Stimulated activated CD4-positive, alpha-beta T cell treated with anti-CD3 and anti-CD28 coated beads, Interleukin-12 subunit alpha, Interleukin-12 subunit beta, amount 100 ng/mL, for 48 hours (primary cell): ENCODE measurements around the gene DUSP21.
"Not testable (repeated sequence)": the region's sequence is repeated elsewhere in the genome, so short reads cannot be mapped to it uniquely, and the experiment has no call there.

Source experiments
- DNase-seq, 3 donors: peaks; one replicate each; pipeline ENCODE4 v3.0.0-alpha.2; 2020; ENCODE audit warnings: low read depth in 2 of 3, low spot score in 1 of 3

The DUSP21 gene

DNA sequence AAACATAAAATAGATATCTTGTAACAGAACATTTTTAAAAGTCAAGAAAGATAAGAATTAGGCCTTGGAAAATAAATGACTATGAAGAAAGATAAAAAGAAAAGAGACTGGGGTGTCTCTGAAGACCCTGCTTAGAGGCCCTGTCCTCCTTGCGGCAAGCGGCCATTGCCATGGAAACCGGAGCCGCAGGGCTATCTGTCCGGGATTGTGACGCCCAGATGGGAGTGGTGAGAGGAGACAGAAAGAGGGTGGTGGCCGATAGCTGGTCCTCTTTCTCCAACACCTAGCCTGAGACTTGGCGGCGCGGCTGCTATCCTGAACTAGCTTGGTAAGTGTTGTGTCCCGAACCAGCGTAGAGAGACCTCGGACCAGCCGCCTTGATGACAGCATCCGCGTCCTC is at the start of gene DUSP21:
Gene DUSP21, plus strand, starts transcription at position 269 of the 400 bp plus-strand sequence. Its CDS starts 112 bp downstream, at position 381.
- DNase-seq: no peak

DNA sequence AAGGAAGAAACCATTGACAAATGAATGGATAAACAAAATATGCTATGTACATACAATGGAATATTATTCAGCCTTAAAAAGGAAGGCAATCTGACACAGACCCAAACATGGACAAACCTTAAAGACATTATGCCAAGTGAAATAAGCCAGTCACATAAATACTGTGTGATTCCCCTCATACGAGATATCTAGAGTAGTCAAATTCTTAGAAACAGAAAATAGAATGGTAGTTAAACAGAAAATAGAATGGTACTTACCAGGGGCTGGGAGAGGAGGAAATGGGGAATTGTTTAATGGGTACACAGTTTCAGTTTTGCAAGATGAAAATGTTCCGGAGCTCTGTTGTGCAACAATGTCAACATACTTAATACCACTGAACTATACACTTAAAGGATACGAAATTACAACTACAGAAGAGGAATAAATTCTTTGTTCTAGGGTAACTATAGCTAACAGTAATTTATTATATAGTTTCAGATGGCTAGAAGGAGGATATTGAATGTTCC is 47.8 kb upstream of the DUSP21 start:
- no peak for DNase-seq

DNA sequence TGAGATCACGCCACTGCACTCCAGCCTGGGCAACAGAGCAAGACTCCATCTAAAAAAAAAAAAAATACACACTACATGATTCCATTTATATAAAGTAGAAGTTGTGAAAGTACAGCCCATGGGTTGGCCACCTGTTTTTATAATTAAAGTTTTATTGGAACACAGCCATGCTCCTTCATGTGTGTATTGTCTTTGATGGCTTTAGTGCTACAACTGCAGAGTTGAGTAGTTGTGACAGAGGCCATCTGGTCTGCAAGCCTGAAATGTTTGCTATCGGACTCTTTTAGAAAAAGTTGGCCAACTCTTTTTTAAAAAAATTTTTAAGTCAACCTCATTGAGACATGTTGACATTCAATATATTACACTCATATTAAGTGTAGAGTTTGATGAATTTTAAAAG is 41.2 kb upstream of the DUSP21 start:
- DNase-seq: no peak

DNA sequence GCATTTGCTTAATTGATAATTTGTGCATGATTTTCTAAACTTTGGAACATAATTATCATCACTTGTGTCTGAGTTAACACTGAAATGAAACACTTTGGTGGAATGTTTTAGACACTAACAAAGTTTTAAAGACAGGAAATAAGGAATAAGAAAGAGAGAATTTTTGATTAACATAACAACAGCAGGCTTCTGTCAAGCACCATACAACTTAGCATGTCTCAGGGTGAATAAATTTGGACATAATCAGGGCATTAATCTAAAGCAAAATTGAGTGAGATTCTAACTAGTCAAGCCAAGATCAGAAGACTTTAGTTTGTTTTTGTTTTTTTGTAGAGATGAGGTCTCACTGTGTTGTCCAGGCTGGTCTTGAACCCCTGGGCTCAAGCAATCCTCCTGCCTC is 28.1 kb upstream of the DUSP21 start:
- DNase-seq: no peak

DNA sequence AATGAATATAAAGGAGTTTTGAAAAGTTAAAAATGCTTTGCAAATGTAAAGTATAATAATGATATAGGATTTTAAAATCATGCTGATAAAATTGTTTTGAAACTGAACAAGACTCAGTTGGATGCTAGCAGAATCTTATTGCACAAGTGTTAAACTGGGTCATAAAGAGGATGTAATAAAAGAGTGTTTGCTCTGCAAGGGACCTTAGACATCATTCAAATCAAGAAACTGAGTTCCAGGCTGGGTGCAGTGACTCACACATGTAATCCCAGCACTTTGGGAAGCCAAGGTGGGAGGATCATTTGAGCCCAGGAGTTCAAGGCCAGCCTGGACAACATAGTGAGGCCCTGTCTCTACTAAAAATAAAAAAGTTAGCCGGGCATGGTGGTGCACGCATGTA is 27.5 kb upstream of the DUSP21 start:
- DNase-seq: no peak

DNA sequence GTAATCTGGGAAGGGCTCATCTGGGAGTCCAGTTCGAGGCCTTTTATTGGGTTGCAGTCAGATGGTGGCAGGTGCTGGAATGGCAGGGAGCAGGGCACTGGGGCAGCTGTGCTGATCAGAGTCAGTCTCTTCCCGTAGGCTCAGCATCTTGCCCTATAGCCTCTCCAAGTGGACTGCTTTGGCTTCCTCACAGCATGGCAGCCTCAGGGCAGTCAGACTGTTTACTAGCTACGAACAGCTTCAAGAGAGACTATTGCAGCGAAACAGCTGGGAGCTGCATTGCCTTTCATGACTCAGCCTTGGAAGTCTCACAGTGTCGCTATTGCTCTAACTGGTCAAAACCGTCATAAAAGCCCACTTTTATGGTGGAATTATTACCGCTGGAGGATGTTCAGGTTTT is 26.8 kb upstream of the DUSP21 start:
- DNase-seq: no peak

DNA sequence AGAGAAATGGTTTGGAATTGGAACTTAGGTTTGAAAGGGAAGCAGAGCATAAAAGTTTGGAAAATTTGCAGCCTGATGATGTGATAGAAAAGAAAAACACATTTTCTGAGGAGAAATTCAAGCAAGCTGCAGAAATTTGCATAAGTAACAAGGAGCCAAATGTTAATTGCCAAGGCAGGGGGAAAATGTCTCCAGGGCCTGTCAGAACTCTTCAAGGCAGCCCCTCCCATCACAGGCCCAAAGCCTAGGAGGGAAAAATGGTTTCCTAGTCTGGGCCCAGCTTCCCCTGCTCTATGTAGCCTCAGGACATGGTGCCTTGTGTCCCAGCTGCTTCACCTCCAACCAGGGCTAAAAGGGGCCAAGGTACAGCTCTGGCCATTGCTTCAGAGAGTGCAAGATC is 21.2 kb upstream of the DUSP21 start:
- no peak for DNase-seq

DNA sequence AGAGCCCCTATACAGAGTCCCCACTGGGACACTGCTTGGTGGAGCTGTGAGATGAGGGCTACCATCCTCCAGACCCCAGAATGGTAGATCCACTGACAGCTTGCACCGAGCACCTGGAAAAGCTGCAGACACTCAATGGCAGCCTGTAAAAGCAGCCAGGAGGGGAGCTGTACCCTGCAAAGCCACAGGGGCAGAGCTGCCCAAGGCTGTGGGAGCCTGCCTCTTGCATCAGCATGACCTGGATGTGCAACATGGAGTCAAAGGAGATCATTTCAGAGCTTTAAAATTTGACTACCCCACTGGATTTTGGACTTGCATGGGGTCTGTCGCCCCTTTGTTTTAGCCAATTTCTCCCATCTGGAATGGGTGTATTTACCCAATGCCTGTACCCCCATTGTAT is 20.6 kb upstream of the DUSP21 start:
- DNase-seq: not testable (repeated sequence)

DNA sequence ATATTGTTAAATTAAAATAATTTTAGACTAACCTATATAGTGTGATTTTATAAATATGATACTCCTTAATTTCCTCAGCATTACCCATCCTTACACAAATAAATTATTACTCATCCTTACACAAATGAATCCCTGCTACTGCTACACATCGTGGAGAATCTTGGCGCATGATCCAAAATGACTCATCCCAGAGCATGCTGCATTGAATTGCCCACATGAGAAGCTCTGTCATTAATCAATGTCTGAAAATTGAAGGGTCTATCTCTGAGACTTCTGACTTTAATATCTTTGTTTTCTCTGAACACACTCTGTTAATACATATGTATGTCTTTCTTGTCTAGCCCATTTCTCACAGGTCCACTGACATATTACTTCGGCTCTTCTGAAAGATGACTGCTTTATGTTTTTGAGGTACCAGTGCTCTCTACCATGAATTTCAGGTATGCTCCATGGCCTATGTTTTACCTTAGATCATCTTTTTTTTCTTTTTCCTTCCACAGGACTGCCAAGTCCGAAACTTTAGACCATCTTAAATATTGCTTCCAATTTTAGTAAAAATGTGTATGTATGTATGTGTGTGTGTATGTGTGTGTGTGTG is 15.7 kb upstream of the DUSP21 start:
- DNase-seq: no peak

DNA sequence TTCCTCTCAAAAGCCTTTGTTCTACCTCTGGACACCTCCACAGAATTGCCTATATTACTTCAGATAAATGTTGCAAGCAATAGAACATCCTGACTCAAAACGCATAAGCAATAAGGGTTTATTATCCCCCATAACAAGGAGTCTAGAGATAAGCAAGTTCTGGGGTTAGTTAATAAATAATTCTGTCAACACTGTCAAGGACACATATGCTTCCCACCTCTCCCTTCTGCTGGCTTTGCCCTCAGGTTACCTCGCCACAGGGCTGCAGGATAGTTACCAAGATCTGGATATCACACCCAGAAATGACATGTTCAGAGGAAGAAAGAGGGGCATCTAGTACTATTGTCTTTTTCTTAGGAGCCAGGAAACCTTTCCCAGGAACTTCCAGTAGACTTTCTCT is 14.0 kb upstream of the DUSP21 start:
- no peak for DNase-seq

DNA sequence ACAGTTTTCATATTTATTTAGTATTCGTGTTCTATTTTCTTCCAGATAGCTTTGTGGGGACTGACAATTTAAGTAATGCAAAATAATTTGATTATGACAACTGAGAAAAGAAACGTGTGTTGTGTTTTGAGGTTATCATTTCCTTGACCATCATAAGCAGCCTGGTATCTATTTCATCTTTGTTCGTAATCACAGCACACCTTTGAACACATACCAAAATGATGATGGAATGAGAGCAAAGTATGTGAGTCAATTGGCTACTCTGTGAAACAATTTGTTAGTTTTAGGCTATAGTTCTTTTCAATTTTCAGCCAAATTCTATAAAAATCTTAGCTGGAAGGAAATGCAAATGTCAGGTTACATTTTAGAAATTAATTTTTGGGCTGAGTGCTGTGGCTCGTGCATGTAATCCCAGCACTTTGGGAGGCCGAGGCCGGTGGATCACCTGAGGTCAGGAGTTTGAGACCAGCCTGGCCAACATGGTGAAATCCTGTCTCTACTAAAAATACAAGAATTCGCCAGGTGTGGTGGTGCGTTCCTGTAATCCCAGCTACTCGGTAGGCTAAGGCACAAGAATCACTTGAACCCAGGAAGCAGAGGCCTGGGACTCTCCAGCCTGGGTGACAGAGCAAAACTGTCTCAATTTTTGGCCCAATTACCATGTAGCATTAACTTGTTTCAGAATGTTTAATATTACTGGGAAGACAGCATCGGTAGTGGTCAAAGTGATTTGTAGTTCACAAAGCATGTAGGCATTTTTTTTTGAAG is 1.1 kb upstream of the DUSP21 start:
- DNase-seq: no peak

DNA sequence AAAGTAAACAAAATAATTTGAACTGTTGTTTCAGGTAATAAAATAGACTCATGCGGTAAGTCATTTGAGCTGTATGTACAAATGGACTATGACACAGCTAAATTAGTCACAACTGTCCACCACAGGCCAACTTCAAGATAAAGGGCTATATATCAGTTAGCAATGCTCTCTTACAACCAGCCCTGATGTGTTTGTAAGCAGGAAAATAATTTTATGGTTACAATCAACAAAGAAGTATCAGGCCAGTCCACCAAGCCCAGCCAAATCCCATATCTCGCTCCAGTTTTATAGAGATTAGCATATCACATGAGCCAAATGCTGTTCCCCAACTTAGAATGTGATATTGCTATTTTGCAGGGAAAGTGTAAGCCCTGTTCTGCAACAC is 511 bp upstream of the DUSP21 start:
- no peak for DNase-seq

DNA sequence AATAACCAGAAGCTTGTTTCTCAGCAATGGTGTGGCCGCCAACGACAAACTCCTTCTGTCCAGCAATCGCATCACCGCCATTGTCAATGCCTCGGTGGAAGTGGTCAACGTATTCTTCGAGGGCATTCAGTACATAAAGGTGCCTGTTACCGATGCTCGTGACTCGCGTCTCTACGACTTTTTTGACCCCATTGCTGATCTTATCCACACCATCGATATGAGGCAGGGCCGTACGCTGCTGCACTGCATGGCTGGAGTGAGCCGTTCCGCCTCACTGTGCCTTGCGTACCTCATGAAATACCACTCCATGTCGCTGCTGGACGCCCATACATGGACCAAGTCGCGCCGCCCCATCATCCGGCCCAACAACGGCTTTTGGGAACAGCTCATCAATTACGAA is 383 bp downstream of the DUSP21 start:
- DNase-seq: no peak

DNA sequence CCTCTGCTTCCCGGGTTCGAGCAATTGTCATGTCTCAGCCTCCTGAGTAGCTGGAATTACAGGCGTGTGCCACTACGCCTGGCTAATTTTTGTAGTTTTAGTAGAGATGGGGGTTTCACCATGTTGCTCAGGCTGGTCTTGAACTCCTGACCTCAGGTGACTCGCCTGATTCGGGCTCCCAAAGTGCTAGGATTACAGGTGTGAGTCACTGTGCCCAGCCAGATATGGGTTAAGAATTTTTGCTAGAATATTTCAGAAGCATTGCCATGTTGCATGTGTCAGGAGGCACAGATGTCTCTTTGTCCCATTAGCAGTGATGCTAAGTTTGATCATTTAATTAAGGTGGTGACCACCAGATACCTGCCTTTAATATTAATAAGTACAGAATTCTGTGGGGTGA is 7.1 kb downstream of the DUSP21 start:
- DNase-seq: not testable (repeated sequence)

DNA sequence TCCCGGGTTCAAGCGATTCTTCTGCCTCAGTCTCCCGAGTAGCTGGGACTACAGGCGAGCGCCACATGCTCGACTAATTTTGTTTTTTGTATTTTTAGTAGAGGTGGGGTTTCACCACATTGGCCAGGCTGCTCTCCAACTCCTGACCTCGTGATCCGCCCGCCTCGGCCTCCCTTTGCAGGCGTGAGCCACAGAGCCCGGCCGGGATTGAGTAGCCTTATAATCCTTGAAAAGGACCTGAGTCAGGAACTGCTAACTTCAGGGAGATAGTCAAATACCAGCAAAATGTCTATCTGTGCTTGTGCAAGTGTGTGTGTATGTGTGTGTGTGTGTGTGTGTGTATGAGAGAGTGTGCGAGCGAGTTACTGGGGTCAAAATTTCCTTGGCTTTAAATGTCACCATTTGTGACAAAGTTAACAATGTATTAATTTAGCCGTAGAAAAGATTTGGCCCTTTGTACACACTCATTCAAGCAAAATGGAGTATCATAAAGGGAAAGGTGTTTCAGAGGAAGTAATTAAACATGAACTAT is 27.4 kb downstream of the DUSP21 start:
- no peak for DNase-seq

DNA sequence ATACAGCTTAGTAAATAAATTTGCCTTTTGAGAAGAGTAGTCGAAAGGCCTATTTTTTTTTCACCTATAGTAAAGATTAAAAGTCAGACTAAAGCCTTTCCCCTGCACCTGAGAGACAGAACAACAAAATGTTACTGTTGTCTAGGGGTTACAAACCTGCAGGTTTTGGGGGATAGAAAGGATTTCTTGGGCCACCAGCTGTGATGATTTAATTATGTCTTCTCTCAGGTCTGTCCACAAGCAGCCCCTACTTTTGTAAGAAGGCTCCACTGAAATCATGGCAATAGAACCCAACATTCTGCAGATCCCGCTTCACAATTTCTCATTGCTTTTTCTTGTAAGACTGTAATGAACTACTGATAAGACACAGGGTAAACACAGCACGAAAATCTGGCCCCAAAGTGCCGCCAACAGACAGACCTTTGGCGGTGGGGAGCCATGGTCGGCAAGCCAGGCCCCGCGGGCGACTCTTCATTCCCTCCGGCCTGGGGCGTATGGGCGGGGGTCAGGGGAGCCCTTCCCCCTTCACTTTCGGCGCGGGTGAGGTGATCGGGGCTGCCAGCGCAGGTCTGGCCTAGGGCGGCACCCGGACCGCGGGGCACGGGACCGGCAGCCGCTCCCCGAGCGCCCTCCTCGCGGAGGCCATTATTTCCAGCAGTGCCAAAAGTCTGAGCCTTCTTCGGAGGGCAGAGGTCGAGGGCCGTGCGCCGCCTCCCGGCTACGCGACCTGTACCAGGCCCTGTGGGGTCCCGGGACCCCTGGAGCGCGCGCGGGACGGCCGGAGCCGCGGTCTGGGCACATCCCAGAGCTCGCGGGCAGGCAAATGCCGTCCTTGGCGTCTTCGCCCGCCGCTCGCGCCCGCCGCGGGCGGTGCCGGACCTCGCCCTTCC is 28.4 kb downstream of the DUSP21 start:
- peak; percentile 2 to 6 (median 3) for DNase-seq

DNA sequence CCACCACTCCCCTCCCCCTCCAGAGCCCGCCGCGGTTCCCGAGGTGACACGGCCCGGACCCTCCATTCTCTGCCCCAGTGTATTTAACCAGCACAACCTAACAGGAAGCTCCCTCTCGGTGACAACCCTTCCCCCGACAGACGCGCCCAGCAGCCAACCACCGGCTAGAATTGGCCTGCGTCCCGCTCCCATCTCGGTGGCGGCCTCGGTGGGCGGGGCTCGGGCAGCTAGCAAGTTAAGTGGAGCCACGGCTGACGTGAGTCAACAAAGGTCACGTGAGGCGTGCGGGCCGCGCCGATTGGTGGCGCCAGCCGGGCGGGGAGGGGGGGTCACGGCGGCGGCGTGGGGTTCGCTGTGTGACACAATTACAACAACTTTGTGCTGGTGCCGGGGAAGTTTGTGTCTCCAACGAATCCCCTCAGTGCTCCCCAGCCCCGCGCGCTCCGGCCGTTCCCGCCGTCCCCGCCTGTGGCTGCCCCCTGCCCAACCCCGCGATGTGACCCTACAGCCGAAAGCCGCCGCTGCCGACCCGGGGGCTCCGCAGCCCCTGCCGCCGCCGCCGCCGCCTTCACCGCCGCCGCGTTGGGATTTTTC is 29.1 kb downstream of the DUSP21 start, which contains the start of gene KDM6A:
Gene KDM6A, plus strand, starts transcription at position 368 of the 594 bp plus-strand sequence. CDS start 364 bp downstream, outside the sequence.
- peak; percentile 90 to 98 (median 90) for DNase-seq

DNA sequence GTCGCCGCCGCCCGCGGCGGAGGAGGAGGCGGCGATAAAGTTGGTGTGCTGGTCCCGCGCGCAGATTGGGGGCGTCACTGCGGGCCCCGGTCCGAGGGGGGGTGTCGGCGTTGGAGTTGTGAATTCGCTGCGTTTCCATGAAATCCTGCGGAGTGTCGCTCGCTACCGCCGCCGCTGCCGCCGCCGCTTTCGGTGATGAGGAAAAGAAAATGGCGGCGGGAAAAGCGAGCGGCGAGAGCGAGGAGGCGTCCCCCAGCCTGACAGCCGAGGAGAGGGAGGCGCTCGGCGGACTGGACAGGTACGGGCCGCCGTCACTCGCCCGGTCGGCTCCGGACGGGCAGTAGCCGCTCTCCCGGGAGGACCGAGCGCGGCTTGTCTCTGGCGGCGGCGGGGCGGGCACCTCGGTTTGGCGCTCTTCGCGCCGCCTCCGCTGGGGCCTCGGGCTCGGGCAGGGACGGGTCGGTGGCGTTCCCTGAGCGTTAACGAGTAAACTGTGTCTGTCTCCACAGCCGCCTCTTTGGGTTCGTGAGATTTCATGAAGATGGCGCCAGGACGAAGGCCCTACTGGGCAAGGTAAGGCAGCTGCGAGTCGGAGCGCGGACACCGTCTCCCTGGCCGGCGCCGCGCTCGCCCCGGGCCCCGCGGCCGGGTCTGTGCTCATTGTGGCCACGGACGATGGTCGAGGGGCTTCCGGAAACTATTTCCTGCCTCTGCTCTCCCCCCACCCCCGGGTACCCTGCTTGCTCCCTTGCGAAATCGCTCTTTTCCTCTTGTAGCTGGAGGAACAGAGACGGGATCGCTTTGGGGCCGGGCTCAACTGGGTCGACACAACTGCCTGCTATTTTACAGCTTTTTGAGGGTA is 29.8 kb downstream of the DUSP21 start:
- DNase-seq: peak; percentile 4 to 31 (median 26)

DNA sequence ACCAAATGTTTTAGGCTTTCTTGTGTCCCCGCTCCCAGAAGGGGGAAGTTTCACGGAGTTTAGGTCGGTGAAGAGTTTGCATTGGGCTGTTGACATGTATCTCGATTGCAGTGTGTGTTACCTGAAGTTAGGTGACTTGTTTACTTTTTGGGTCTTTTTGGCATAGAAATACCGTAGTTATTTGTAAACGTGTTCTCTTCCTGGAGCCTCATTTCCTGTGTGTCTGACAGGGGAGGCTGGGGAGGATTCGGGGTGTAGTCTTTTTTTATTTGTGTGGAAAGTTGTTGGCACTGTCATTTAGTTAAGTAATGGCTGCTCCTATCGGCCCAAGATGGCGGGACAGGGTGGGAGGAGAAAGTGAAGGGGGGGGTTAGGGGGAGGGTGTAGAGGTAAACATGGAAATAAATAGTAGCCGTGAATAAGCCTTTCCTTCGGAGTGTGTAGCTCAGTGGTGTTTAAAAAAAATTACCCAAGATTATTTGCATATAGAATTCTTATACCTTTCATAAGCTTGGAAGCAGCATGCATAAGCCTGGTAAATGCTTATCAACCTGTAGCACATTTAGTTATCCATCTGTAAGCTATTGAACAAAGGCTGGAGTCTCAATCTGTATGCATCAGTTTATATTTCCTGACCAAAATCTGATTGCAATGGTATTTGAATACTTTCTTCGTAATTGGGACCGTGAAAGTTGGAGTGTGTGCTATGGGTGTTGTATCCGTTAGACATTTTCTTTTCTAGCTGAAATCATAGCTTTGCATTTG is 30.8 kb downstream of the DUSP21 start:
- DNase-seq: peak in 1 of 3 donors; percentile 35
